BLaER1 treated with 17β-estradiol and CSF1 and Interleukin-3, amounts not matched to agents 10 nM and 100 nM (cell line): ENCODE results near the gene KRTAP1-5.
"Not testable (repeated sequence)": the region's sequence is repeated elsewhere in the genome, so short reads cannot be mapped to it uniquely, and the experiment has no call there.

Source experiments
- H3K27ac ChIP-seq, 11 experiments: shearing (Covaris generic); formaldehyde crosslinking; 2 replicates each; pipeline ENCODE4 v1.8.1; 2022
- H3K27me3 ChIP-seq, 11 experiments: shearing (Covaris generic); formaldehyde crosslinking; 2 replicates each; pipeline ENCODE4 v1.8.1; 2022
- H3K36me3 ChIP-seq, 11 experiments: shearing (Covaris generic); formaldehyde crosslinking; 2 replicates each; pipeline ENCODE4 v1.8.1; 2022
- H3K4me1 ChIP-seq, 10 experiments: shearing (Covaris generic); formaldehyde crosslinking; 2 replicates each; pipeline ENCODE4 v1.8.1; 2022
- H3K4me2 ChIP-seq, 11 experiments: shearing (Covaris generic); formaldehyde crosslinking; 2 replicates each; pipeline ENCODE4 v1.8.1; 2022
- H3K4me3 ChIP-seq, 10 experiments: shearing (Covaris generic); formaldehyde crosslinking; 2 replicates each; pipeline ENCODE4 v1.8.1; 2022
- H3K9ac ChIP-seq, 11 experiments: shearing (Covaris generic); formaldehyde crosslinking; 2 replicates each; pipeline ENCODE4 v1.8.1; 2022
- H3K9me3 ChIP-seq, 11 experiments: shearing (Covaris generic); formaldehyde crosslinking; replicated peaks in 1 of 11; 2 replicates each; pipeline ENCODE4 v1.8.1; 2022
- H4K20me1 ChIP-seq, 11 experiments: shearing (Covaris generic); formaldehyde crosslinking; 2 replicates each; pipeline ENCODE4 v1.8.1; 2022
- Cebpa-rat ChIP-seq, 11 experiments: shearing (Covaris generic); IDR thresholded peaks; 2 replicates each; pipeline ENCODE4 v1.8.1; 2022

The KRTAP1-5 gene, protein sequence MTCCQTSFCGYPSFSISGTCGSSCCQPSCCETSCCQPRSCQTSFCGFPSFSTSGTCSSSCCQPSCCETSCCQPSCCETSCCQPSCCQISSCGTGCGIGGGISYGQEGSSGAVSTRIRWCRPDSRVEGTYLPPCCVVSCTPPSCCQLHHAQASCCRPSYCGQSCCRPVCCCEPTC

DNA sequence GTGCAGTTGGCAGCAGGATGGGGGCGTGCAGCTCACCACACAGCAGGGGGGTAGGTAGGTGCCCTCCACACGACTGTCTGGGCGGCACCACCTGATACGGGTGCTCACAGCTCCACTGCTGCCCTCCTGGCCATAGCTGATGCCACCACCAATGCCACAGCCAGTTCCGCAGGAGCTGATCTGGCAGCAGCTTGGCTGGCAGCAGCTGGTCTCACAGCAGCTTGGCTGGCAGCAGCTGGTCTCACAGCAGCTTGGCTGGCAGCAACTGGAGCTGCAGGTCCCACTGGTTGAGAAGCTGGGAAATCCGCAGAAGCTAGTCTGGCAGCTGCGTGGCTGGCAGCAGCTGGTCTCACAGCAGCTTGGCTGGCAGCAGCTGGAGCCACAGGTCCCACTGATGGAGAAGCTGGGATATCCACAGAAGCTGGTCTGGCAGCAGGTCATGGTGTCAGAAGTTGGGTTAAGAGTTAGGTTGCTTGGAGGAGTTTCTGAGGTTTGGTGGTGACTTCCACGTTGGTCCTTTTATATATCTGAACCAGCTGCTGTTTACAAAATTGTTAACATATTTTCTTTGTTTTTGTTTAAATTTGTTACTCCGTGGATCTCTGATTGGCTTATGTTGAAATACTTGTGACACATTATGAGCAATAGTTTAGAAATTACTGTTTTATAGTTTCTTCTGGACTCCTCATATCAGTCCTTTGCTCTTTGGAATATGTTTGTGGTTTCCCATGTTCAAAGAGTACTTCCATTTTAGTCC, at the start of gene KRTAP1-5:
Gene KRTAP1-5 (minus strand): TSS at position 494 of the 757 bp plus-strand sequence. CDS start 53 bp downstream, at position 441.
- Histone ChIP-seq H4K20me1 (no peaks in the 10 kb centered on the region), H3K4me3 (no peak within 1 kb of the TSS), H3K27ac (no peak within 1 kb of the TSS), H3K4me1 (no peaks in the 10 kb centered on the region), H3K4me2 (no peak within 1 kb of the TSS), H3K9ac (no peak within 1 kb of the TSS), H3K27me3 (no peaks in the 10 kb centered on the region), H3K36me3 (no peaks in the 10 kb centered on the region), H3K9me3 (peaks cover 0 to 2% (median 0%) of the 10 kb centered on the region in 11 experiments; a peak in 3 of 22 replicates)
- no peak for TF ChIP-seq Cebpa-rat (IDR thresholded peaks at IDR 0.05)

DNA sequence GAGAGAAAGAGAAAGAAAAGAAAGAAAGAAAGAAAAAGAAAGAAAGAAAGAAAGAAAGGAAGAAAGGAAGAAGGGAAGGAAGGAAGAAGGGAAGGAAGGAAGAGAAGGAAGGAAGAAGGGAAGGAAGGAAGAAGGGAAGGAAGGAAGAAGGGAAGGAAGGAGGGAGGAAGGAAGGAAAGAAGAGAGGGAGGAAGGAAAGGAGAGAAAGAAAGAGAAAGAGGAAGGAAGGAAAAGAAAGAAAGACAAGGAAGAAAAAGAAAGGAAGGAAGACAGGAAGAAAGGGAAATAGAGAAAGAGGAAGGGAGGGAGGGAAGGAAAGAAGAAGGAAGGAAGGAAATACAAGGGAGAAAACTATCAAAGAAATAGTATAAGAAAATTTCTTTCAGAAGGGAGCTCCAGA, 49.8 kb upstream of the KRTAP1-5 start:
- Histone ChIP-seq H4K20me1 (no peaks in the 10 kb centered on the region), H3K27me3 (no peaks in the 10 kb centered on the region), H3K9me3 (peaks cover 0 to 10% (median 0%) of the 10 kb centered on the region in 11 experiments; a peak in 2 of 22 replicates), H3K4me1 (no peaks in the 10 kb centered on the region), H3K4me3 (no peak overlapping the region), H3K27ac (no peak overlapping the region), H3K9ac (no peak overlapping the region), H3K4me2 (no peak overlapping the region), H3K36me3 (no peaks in the 10 kb centered on the region)
- TF ChIP-seq Cebpa-rat (IDR thresholded peaks at IDR 0.05) = no peak

DNA sequence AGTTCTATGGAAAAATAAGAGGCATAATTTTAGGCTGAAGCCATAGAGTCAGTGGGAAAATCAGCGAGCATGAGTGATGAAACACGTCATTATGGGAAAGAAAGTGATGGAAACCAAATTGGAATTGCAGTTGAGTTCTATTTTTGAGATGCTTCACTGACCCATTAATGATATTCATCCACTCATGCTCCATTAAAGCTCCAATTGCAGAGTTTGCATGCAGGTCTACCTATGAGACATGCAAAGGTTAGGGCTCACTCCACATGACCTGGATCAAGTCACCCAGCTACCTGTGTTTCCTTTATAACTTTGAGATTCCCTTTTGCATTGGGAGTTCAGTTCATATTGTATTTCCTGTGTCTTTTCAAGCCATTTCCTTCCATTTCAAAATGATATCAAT, 46.7 kb upstream of the KRTAP1-5 start:
- no peak overlapping the region for H3K4me3 ChIP-seq
- no peaks in the 10 kb centered on the region for H3K36me3 ChIP-seq
- no peaks in the 10 kb centered on the region for H3K27me3 ChIP-seq
- no peak overlapping the region for H3K4me2 ChIP-seq
- H3K9me3 ChIP-seq = peaks cover 0 to 10% (median 0%) of the 10 kb centered on the region in 11 experiments; a peak in 2 of 22 replicates
- H3K27ac ChIP-seq = no peak overlapping the region
- no peaks in the 10 kb centered on the region for H3K4me1 ChIP-seq
- no peak for TF ChIP-seq Cebpa-rat (IDR thresholded peaks at IDR 0.05)
- H4K20me1 ChIP-seq = no peaks in the 10 kb centered on the region
- no peak overlapping the region for H3K9ac ChIP-seq

DNA sequence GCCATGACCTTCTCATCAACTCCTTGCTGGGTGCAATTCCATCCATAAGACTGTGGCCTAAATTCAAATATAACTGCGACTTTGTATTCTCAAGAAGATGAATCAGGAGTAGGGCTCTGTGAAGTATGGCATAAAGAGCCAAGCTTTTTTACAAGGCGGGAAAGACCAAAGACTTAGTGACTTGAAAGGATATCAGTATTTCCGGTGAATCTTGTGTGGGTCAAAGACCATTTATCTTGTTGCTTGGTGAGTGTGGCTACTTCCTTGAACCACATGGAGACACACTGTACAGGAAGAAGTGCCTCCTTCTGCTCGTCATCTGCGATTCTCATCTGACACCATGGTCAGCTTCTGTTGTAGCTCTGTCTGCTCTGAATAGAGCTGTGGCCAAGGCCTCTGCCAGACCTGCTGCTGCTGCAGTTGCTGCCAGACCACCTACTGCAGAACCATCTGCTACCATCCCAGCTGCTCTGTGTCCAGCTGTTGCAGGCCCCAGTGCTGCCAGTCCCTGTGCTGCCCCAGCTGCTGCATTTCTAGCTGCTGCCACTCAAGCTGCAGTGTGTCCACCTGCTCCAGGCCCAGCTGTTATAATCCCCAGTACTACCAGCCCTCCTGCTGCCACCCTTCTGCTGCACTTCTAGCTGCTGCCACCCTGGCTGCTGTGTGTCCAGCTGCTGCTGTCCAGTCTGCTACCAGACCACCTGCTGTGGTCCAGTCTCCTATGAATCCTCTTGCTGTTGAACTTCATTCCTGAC, 44.8 kb upstream of the KRTAP1-5 start:
- Histone ChIP-seq H3K36me3 (no peaks in the 10 kb centered on the region), H4K20me1 (no peaks in the 10 kb centered on the region), H3K27me3 (no peaks in the 10 kb centered on the region), H3K4me1 (no peaks in the 10 kb centered on the region), H3K27ac (no peak overlapping the region), H3K4me2 (no peak overlapping the region), H3K9me3 (peaks cover 0 to 4% (median 0%) of the 10 kb centered on the region in 11 experiments; a peak in 2 of 22 replicates), H3K9ac (no peak overlapping the region), H3K4me3 (no peak overlapping the region)
- no peak for TF ChIP-seq Cebpa-rat (IDR thresholded peaks at IDR 0.05)

GRCh38 chr17:41069031-41069430, 42.0 kb upstream of the KRTAP1-5 start:
- TF ChIP-seq Cebpa-rat (IDR thresholded peaks at IDR 0.05) = no peak
- H3K9me3 ChIP-seq = no peaks in the 10 kb centered on the region
- no peaks in the 10 kb centered on the region for H3K27me3 ChIP-seq
- H4K20me1 ChIP-seq = no peaks in the 10 kb centered on the region
- no peak overlapping the region for H3K27ac ChIP-seq
- H3K4me1 ChIP-seq = no peaks in the 10 kb centered on the region
- no peak overlapping the region; a peak in 1 of 22 replicates for H3K4me2 ChIP-seq
- H3K4me3 ChIP-seq = no peak overlapping the region
- H3K9ac ChIP-seq = no peak overlapping the region
- H3K36me3 ChIP-seq = no peaks in the 10 kb centered on the region

GRCh38 chr17:41067281-41067680, 40.3 kb upstream of the KRTAP1-5 start:
- no peak overlapping the region for H3K9ac ChIP-seq
- no peaks in the 10 kb centered on the region for H3K9me3 ChIP-seq
- H3K27me3 ChIP-seq = no peaks in the 10 kb centered on the region
- no peak overlapping the region for H3K4me3 ChIP-seq
- no peak overlapping the region for H3K27ac ChIP-seq
- no peak overlapping the region for H3K4me2 ChIP-seq
- H4K20me1 ChIP-seq = no peaks in the 10 kb centered on the region
- no peaks in the 10 kb centered on the region for H3K36me3 ChIP-seq
- no peak for TF ChIP-seq Cebpa-rat (IDR thresholded peaks at IDR 0.05)
- no peaks in the 10 kb centered on the region for H3K4me1 ChIP-seq

DNA sequence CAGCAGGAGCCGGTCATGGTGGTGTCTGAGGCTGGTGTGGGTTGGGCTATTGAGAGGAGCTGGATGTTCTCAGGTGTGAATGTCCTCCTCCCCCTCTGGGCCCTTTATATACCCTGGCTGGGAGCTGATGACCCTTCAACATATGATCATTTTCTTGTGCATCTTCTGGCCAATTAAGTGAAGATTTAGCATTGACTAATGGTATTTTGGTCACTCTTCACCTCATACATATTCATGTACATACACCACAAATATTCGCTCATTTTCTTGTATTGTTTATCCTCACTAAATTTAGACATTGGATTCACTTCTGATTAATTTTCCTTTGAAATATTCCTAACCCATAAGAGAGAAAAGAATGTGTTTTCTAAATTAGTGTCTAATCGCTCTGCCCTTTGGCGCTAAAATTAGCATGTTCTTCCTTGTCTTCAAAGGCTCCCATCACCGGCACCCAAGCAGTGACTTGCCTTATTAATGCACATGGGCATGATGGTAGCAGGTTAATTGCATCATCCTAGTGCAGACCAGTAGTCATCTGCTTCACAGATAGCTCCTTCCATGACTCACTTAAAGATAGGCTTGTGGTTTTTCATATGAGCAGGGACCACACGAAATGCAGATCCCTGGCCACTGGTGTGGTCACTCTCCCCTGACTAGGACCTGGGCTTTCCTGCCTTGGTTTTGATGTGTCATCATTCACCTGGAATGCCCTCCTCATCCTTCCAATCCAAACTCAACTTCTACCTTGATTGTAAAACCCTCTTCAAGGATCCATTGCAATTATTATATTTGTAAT, 39.0 kb upstream of the KRTAP1-5 start, which contains the start of gene KRTAP2-4:
Gene KRTAP2-4 (minus strand): TSS at position 51 of the 796 bp plus-strand sequence. CDS start 34 bp downstream, at position 17.
- Histone ChIP-seq H3K9me3 (no peaks in the 10 kb centered on the region), H3K4me3 (no peak within 1 kb of the TSS), H3K4me1 (no peaks in the 10 kb centered on the region), H3K4me2 (no peak within 1 kb of the TSS), H3K27ac (no peak within 1 kb of the TSS), H3K36me3 (no peaks in the 10 kb centered on the region), H4K20me1 (no peaks in the 10 kb centered on the region), H3K27me3 (no peaks in the 10 kb centered on the region), H3K9ac (no peak within 1 kb of the TSS)
- TF ChIP-seq Cebpa-rat (IDR thresholded peaks at IDR 0.05) = peak in 1 of 11 experiments; percentile 21; a peak in 1 of 22 replicates

- H3K4me2 ChIP-seq, H4K20me1 ChIP-seq, H3K27ac ChIP-seq, H3K9ac ChIP-seq, H3K36me3 ChIP-seq, H3K4me1 ChIP-seq, H3K9me3 ChIP-seq, H3K4me3 ChIP-seq, H3K27me3 ChIP-seq: not testable (repeated sequence)
Measured at GRCh38 chr17:41065016-41065689, 38.1 kb upstream of the KRTAP1-5 start.
